Mesothelial cell of epicardium (in vitro differentiated cells): ENCODE measurements around the gene TMEM144. TPM values are rescaled to one million over a fixed set of nuclear protein-coding genes. Genes with fewer than 3 reads are reported as not detected.
"Not testable (repeated sequence)": the region's sequence is repeated elsewhere in the genome, so short reads cannot be mapped to it uniquely, and the experiment has no call there.

Experiments
- DNase-seq, 2 experiments: peaks; one replicate each; pipeline ENCODE4 v3.0.0; 2021; ENCODE audit warnings: low spot score in 2 of 2; ENCODE audit not compliant: unreplicated experiment in 2 of 2
- H3K27ac Mint-ChIP-seq: 2 replicates; pipeline ENCODE4 v1.8.0; 2021; ENCODE audit warnings: mixed read lengths
- H3K27me3 Mint-ChIP-seq: 2 replicates; pipeline ENCODE4 v1.8.0; 2021; ENCODE audit warnings: low read depth, mixed read lengths
- H3K36me3 Mint-ChIP-seq: 2 replicates; pipeline ENCODE4 v1.8.0; 2021; ENCODE audit warnings: mixed read lengths
- H3K4me1 Mint-ChIP-seq: 2 replicates; pipeline ENCODE4 v1.8.0; 2021; ENCODE audit warnings: mixed read lengths
- H3K4me3 Mint-ChIP-seq: 2 replicates; pipeline ENCODE4 v1.8.0; 2021; ENCODE audit warnings: mild to moderate bottlenecking, moderate library complexity, mixed read lengths
- H3K9me3 Mint-ChIP-seq: 2 replicates; pipeline ENCODE4 v1.8.0; 2021; ENCODE audit warnings: mixed read lengths
- CTCF ChIP-seq: fragments of 200-600 bp; sonication (generic); IDR thresholded peaks from one replicate; pipeline ENCODE4 v1.5.0; 2021; ENCODE audit warnings: antibody characterized with exemption; ENCODE audit not compliant: unreplicated experiment
- total RNA-seq: library from RNA; stranded (reverse); gene quantifications from 3 replicates; pipeline ENCODE4 v1.2.1, GENCODE V29; 2021

Gene TMEM144
- total RNA-seq, 1 donor from 2014 or later = 5.7 TPM

- TF ChIP-seq CTCF = no peak
- Mint-ChIP-seq H3K27me3 (no peaks in the 10 kb centered on the region), H3K27ac (no peak overlapping the region), H3K4me1 (peaks cover 13% of the 10 kb centered on the region), H3K36me3 (no peaks in the 10 kb centered on the region), H3K4me3 (no peak overlapping the region), H3K9me3 (no peaks in the 10 kb centered on the region)
- no peak for DNase-seq
Measured at GRCh38 chr4:158213466-158213865, 3.2 kb downstream of the TMEM144 start.

GRCh38 chr4:158214856-158215255, 4.6 kb downstream of the TMEM144 start:
- Mint-ChIP-seq H3K27me3 (no peaks in the 10 kb centered on the region), H3K27ac (no peak overlapping the region), H3K4me3 (no peak overlapping the region), H3K9me3 (no peaks in the 10 kb centered on the region), H3K4me1 (peaks cover 16% of the 10 kb centered on the region), H3K36me3 (no peaks in the 10 kb centered on the region)
- DNase-seq = no peak
- no peak for TF ChIP-seq CTCF

- no peak overlapping the region for H3K4me3 Mint-ChIP-seq
- H3K27ac Mint-ChIP-seq = no peak overlapping the region
- no peak for TF ChIP-seq CTCF
- peaks cover 3% of the 10 kb centered on the region for H3K36me3 Mint-ChIP-seq
- H3K9me3 Mint-ChIP-seq = no peaks in the 10 kb centered on the region
- no peaks in the 10 kb centered on the region for H3K27me3 Mint-ChIP-seq
- DNase-seq = no peak
- H3K4me1 Mint-ChIP-seq = peaks cover 2% of the 10 kb centered on the region
Measured at GRCh38 chr4:158217763-158218162, 7.5 kb downstream of the TMEM144 start.

- Mint-ChIP-seq H3K27ac (no peak overlapping the region), H3K27me3 (no peaks in the 10 kb centered on the region)
Measured at GRCh38 chr4:158219623-158220022, 9.3 kb downstream of the TMEM144 start.

GRCh38 chr4:158224318-158224717, 14.0 kb downstream of the TMEM144 start:
- H3K4me3 Mint-ChIP-seq, H3K27me3 Mint-ChIP-seq, H3K4me1 Mint-ChIP-seq, H3K27ac Mint-ChIP-seq, DNase-seq, H3K9me3 Mint-ChIP-seq: not testable (repeated sequence)
- peaks cover 12% of the 10 kb centered on the region for H3K36me3 Mint-ChIP-seq

More at GRCh38 chr4:158219623-158220022, 9.3 kb downstream of the TMEM144 start:
- no peak for DNase-seq
- no peak for TF ChIP-seq CTCF
- peaks cover 5% of the 10 kb centered on the region for H3K36me3 Mint-ChIP-seq
- H3K9me3 Mint-ChIP-seq = no peaks in the 10 kb centered on the region
- H3K4me3 Mint-ChIP-seq = no peak overlapping the region
- peaks cover 2% of the 10 kb centered on the region for H3K4me1 Mint-ChIP-seq

GRCh38 chr4:158224999-158225398, 14.7 kb downstream of the TMEM144 start:
- DNase-seq, H3K4me3 Mint-ChIP-seq, H3K27ac Mint-ChIP-seq, H3K9me3 Mint-ChIP-seq, H3K4me1 Mint-ChIP-seq, H3K27me3 Mint-ChIP-seq: not testable (repeated sequence)
- peaks cover 12% of the 10 kb centered on the region for H3K36me3 Mint-ChIP-seq

GRCh38 chr4:158227880-158228279, 17.6 kb downstream of the TMEM144 start:
- not testable (repeated sequence) for DNase-seq, H3K4me3 Mint-ChIP-seq, H3K4me1 Mint-ChIP-seq, H3K27ac Mint-ChIP-seq, H3K27me3 Mint-ChIP-seq
- Mint-ChIP-seq H3K9me3 (peaks cover 18% of the 10 kb centered on the region), H3K36me3 (peaks cover 12% of the 10 kb centered on the region)

GRCh38 chr4:158228399-158228798, 18.1 kb downstream of the TMEM144 start:
- Mint-ChIP-seq H3K36me3 (peaks cover 12% of the 10 kb centered on the region), H3K9me3 (peaks cover 18% of the 10 kb centered on the region)
- H3K27ac Mint-ChIP-seq, H3K4me3 Mint-ChIP-seq, DNase-seq, H3K4me1 Mint-ChIP-seq, H3K27me3 Mint-ChIP-seq: not testable (repeated sequence)
